Measurements from ENCODE around the gene EXOC6B.

The EXOC6B gene

GRCh38 chr2:72141881-72142451, 683.9 kb downstream of the EXOC6B start:
- TF ChIP-seq CTCF (IDR thresholded peaks at IDR 0.05; ENCODE audit: low read depth, low read length): no peak
- no peak for TF ChIP-seq EZH2phosphoT487 (IDR thresholded peaks at IDR 0.05; ENCODE audit: low read depth)
- H3K27me3 ChIP-seq (ENCODE audit: low read depth, low read length): no peaks in the 10 kb centered on the region
- H3K9me3 ChIP-seq (ENCODE audit: insufficient read depth, low read length): no peaks in the 10 kb centered on the region
- no peak overlapping the region for H3K4me2 ChIP-seq (ENCODE audit: low read length)
- H2AFZ ChIP-seq (ENCODE audit: low read depth, low read length): no peak overlapping the region
- no peaks in the 10 kb centered on the region for H3K79me2 ChIP-seq (ENCODE audit: low read length)
- H4K20me1 ChIP-seq (ENCODE audit: insufficient read depth, low read length): no peaks in the 10 kb centered on the region
- H3K9ac ChIP-seq (ENCODE audit: low read length): no peak overlapping the region
- no peaks in the 10 kb centered on the region for H3K36me3 ChIP-seq (replicated peaks; ENCODE audit: low read depth, low read length)
- no peak overlapping the region for H3K4me3 ChIP-seq (ENCODE audit: low read length)
- H3K27ac ChIP-seq (ENCODE audit: low read length): no peak overlapping the region
- H3K4me1 ChIP-seq (ENCODE audit: low read length): no peaks in the 10 kb centered on the region

GRCh38 chr2:72141032-72141645, 684.7 kb downstream of the EXOC6B start:
- H3K79me2 ChIP-seq (ENCODE audit: low read length): no peaks in the 10 kb centered on the region
- H3K4me2 ChIP-seq (ENCODE audit: low read length): no peak overlapping the region
- TF ChIP-seq EZH2phosphoT487 (IDR thresholded peaks at IDR 0.05; ENCODE audit: low read depth) (no peak), CTCF (IDR thresholded peaks at IDR 0.05; ENCODE audit: low read depth, low read length) (no peak)
- no peaks in the 10 kb centered on the region for H3K36me3 ChIP-seq (replicated peaks; ENCODE audit: low read depth, low read length)
- H3K27ac ChIP-seq (ENCODE audit: low read length): no peak overlapping the region
- no peaks in the 10 kb centered on the region for H3K9me3 ChIP-seq (ENCODE audit: insufficient read depth, low read length)
- H3K4me3 ChIP-seq (ENCODE audit: low read length): no peak overlapping the region
- no peaks in the 10 kb centered on the region for H4K20me1 ChIP-seq (ENCODE audit: insufficient read depth, low read length)
- no peaks in the 10 kb centered on the region for H3K27me3 ChIP-seq (ENCODE audit: low read depth, low read length)
- no peaks in the 10 kb centered on the region for H3K4me1 ChIP-seq (ENCODE audit: low read length)
- H2AFZ ChIP-seq (ENCODE audit: low read depth, low read length): no peak overlapping the region
- H3K9ac ChIP-seq (ENCODE audit: low read length): no peak overlapping the region

GRCh38 chr2:72140621-72140960, 685.2 kb downstream of the EXOC6B start:
- Histone ChIP-seq H3K4me2 (ENCODE audit: low read length) (no peak overlapping the region), H4K20me1 (ENCODE audit: insufficient read depth, low read length) (no peaks in the 10 kb centered on the region), H3K36me3 (replicated peaks; ENCODE audit: low read depth, low read length) (no peaks in the 10 kb centered on the region), H3K9me3 (ENCODE audit: insufficient read depth, low read length) (no peaks in the 10 kb centered on the region), H3K4me3 (ENCODE audit: low read length) (no peak overlapping the region), H2AFZ (ENCODE audit: low read depth, low read length) (no peak overlapping the region), H3K4me1 (ENCODE audit: low read length) (no peaks in the 10 kb centered on the region), H3K27ac (ENCODE audit: low read length) (no peak overlapping the region), H3K9ac (ENCODE audit: low read length) (no peak overlapping the region), H3K27me3 (ENCODE audit: low read depth, low read length) (no peaks in the 10 kb centered on the region), H3K79me2 (ENCODE audit: low read length) (no peaks in the 10 kb centered on the region)
- no peak for TF ChIP-seq CTCF (IDR thresholded peaks at IDR 0.05; ENCODE audit: low read depth, low read length)
- TF ChIP-seq EZH2phosphoT487 (IDR thresholded peaks at IDR 0.05; ENCODE audit: low read depth): no peak

GRCh38 chr2:72139874-72140620, 685.8 kb downstream of the EXOC6B start:
- Histone ChIP-seq H3K27me3 (ENCODE audit: low read depth, low read length) (no peaks in the 10 kb centered on the region), H3K79me2 (ENCODE audit: low read length) (no peaks in the 10 kb centered on the region), H3K36me3 (replicated peaks; ENCODE audit: low read depth, low read length) (no peaks in the 10 kb centered on the region), H3K9me3 (ENCODE audit: insufficient read depth, low read length) (no peaks in the 10 kb centered on the region), H3K4me3 (ENCODE audit: low read length) (no peak overlapping the region), H3K9ac (ENCODE audit: low read length) (no peak overlapping the region), H2AFZ (ENCODE audit: low read depth, low read length) (no peak overlapping the region), H3K4me1 (ENCODE audit: low read length) (no peaks in the 10 kb centered on the region), H4K20me1 (ENCODE audit: insufficient read depth, low read length) (no peaks in the 10 kb centered on the region), H3K4me2 (ENCODE audit: low read length) (no peak overlapping the region), H3K27ac (ENCODE audit: low read length) (no peak overlapping the region)
- TF ChIP-seq CTCF (IDR thresholded peaks at IDR 0.05; ENCODE audit: low read depth, low read length) (no peak), EZH2phosphoT487 (IDR thresholded peaks at IDR 0.05; ENCODE audit: low read depth) (no peak)
